Activated naive CD8-positive, alpha-beta T cell treated with anti-CD3 and anti-CD28 coated beads, Interleukin-2, amount 50 U/mL, for 24 hours (primary cell): ENCODE measurements around the gene ALG13.
"Not testable (repeated sequence)": the region's sequence is repeated elsewhere in the genome, so short reads cannot be mapped to it uniquely, and the experiment has no call there.

Experiments
- ATAC-seq: fragments of 150-1000 bp; cut with Tn5 transposase; one replicate; pipeline ENCODE4 v1.10.0; 2021
- DNase-seq: peaks from one replicate; pipeline ENCODE4 v3.0.0; 2021
- H3K27ac Mint-ChIP-seq: one replicate; pipeline ENCODE4 v1.8.0; 2021; ENCODE audit warnings: mild to moderate bottlenecking, mixed read lengths
- H3K27me3 Mint-ChIP-seq: one replicate; pipeline ENCODE4 v1.8.0; 2021; ENCODE audit warnings: mixed read lengths
- H3K36me3 Mint-ChIP-seq: one replicate; pipeline ENCODE4 v1.8.0; 2021; ENCODE audit warnings: low read depth, mixed read lengths
- H3K4me1 Mint-ChIP-seq: one replicate; pipeline ENCODE4 v1.8.0; 2021; ENCODE audit warnings: mixed read lengths
- H3K4me3 Mint-ChIP-seq: one replicate; pipeline ENCODE4 v1.8.0; 2021; ENCODE audit warnings: mild to moderate bottlenecking, moderate library complexity, mixed read lengths
- H3K9me3 Mint-ChIP-seq: one replicate; pipeline ENCODE4 v1.8.0; 2021; ENCODE audit warnings: mixed read lengths

The ALG13 gene

DNA sequence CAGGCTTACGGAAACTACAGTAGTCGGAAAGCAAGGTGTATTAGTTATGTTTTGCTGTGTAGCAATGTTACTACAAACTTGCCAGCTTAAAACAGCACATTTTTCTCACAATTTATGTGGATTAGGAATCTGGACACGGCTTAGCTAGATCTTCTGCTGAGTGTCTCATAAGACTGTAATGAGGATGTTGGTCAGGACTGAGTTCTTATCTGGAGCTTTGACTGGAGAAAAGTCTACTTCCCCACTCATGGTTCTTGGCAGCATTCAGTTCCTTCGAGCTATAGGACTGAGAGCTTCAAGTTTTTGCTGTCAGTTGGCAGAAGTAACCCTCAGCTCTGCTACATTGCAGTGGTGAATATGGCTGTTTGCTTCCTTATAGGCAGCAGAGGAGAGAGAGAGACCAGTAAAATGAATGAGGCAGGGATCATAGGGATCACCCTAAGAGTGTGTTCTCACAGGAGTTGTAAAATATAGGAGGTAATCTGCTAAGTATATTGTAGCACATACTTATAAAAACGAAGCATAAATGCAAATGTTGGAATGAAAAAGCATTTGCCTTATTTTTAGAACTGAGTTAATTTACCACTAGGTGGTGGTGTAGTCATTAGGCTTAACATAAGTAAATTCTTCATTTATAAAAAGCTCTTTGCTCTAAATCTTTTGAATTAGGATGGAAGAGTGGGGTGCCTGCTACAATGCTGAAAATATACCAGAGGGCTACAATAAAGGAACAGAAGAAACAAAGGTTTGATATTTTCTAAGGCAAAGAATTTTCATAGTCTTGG lies 38.6 kb downstream of the ALG13 start:
- Mint-ChIP-seq H3K27me3 (no peaks in the 10 kb centered on the region), H3K36me3 (peaks cover 15% of the 10 kb centered on the region), H3K4me3 (no peak overlapping the region), H3K9me3 (no peaks in the 10 kb centered on the region), H3K27ac (no peak overlapping the region), H3K4me1 (no peaks in the 10 kb centered on the region)
- no peak for ATAC-seq
- DNase-seq = no peak

DNA sequence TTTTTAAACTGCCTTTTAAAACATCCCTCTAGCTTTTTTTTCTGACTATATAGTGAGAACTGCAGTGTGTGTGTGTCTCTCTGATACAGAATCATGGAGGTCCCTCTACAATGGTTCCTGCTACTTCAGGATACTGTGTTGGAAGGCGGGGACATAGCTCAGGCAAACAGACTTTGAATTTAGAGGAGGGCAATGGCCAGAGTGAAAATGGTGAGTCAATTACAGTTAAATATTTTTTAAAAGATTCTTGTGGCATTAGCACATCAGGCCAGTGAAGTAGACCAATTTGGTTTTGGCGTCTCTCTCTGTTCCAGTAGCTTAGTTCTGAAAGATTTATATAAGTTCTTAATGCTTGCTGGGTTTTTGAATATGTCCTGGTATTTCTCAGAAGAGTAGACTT lies 47.1 kb downstream of the ALG13 start:
- Mint-ChIP-seq H3K27me3 (no peaks in the 10 kb centered on the region), H3K27ac (no peak overlapping the region), H3K36me3 (peaks cover 36% of the 10 kb centered on the region), H3K9me3 (no peaks in the 10 kb centered on the region), H3K4me3 (no peak overlapping the region), H3K4me1 (no peaks in the 10 kb centered on the region)
- ATAC-seq (no peak), DNase-seq (no peak)

DNA sequence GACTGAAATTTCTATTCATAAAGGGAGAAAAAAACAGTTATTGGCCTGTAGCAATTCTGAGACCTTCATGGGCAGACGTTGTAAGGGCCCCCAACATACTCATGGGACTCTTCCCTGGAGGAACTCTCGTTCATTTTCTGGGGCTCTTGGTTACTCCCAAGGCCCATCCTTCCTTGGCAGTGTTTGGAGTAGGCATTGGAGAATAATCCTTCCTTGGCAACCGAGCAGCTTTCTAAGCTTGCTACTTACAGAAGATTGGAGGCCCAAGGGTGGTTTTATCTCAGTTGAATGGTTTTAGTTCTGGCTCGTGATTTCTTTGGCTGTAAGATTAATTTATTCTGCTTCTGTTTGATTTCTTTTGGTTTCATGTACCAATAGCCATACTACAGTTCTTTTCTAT lies 50.4 kb downstream of the ALG13 start:
- H3K4me1 Mint-ChIP-seq = no peaks in the 10 kb centered on the region
- DNase-seq (no peak), ATAC-seq (no peak)
- H3K4me3 Mint-ChIP-seq = no peak overlapping the region
- no peaks in the 10 kb centered on the region for H3K27me3 Mint-ChIP-seq
- H3K27ac Mint-ChIP-seq = no peak overlapping the region
- no peaks in the 10 kb centered on the region for H3K9me3 Mint-ChIP-seq
- H3K36me3 Mint-ChIP-seq = peaks cover 41% of the 10 kb centered on the region

DNA sequence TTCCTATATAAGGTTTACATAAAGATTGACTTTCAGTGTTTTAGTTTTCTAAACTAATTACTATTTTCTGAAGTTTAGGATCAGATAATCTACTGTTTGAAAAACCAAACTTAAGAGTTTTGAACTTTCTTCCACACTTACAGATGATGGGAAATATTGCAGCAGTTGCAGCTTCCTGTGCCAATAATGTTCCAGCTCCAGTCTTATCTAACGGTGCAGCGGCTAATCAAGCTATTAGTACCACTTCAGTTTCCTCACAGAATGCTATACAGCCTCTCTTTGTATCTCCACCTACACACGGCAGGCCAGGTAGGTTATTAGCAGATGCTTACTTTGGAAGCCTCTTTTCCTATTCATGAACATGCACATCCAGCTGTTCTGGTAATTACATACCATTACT lies 55.6 kb downstream of the ALG13 start:
- H3K4me1 Mint-ChIP-seq = no peaks in the 10 kb centered on the region
- H3K27ac Mint-ChIP-seq = no peak overlapping the region
- no peaks in the 10 kb centered on the region for H3K27me3 Mint-ChIP-seq
- H3K4me3 Mint-ChIP-seq = no peak overlapping the region
- no peaks in the 10 kb centered on the region for H3K9me3 Mint-ChIP-seq
- ATAC-seq (no peak), DNase-seq (no peak)
- peaks cover 37% of the 10 kb centered on the region for H3K36me3 Mint-ChIP-seq

DNA sequence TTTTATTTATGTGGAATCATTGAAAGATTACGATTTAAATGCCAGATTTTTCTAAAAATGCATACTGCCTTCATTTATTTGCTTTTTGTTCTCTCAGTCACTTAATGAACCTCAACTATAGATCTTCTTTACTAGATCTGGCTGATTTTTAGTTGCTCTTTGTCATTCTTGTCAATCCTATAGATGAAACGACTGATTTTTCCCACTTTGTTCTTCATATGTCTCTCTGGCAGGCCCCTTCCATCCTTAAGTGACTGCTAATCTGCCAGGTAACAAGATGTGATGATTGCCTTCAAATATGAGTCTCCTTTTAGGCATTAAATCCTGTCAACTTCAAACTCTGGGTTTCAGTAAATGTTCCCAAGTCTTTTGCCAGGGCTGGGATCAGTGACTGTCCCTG lies 61.0 kb downstream of the ALG13 start:
- DNase-seq (no peak), ATAC-seq (no peak)
- Mint-ChIP-seq H3K4me1 (no peaks in the 10 kb centered on the region), H3K9me3 (no peaks in the 10 kb centered on the region), H3K27me3 (no peaks in the 10 kb centered on the region), H3K4me3 (no peak overlapping the region), H3K36me3 (peaks cover 22% of the 10 kb centered on the region), H3K27ac (no peak overlapping the region)

DNA sequence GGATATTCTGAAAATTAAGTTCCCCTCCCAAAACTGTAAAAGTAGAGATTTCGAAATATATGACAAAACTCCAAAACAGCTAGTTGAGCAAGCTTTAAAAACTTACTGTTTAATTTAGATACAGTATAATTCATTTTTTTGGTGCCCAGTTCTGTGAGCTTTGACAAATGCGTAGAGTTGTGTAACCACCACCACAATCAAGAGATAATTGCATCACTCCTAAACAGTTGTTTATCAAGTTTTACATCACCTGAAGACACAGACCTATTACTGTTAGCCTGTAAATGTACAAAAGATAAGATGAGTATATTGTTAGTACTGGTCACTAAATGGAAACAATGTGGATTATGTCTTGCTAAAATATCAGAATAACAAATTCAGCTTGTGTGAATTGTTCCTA lies 62.3 kb downstream of the ALG13 start:
- Mint-ChIP-seq H3K9me3 (no peaks in the 10 kb centered on the region), H3K27ac (no peak overlapping the region), H3K4me3 (no peak overlapping the region), H3K27me3 (no peaks in the 10 kb centered on the region), H3K4me1 (no peaks in the 10 kb centered on the region), H3K36me3 (peaks cover 29% of the 10 kb centered on the region)
- ATAC-seq (no peak), DNase-seq (no peak)

DNA sequence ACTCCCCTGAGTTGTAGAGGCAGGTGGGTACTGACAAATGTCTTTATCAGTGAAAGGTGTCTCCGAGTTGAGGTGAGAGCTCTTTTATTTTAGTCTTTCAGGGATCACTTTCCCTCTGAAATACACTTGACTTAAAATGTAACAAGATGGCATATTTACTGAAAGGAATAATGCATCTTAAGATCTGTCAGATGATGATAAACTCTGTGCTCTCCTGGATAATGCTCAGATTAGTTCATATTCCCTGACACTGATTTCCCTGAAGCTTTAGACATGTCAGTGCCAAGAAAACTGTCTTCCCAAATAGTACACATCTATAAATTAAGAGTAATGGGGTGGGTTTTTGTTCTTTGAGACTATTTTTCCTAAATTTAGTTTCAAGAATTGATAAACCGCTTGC lies 75.5 kb downstream of the ALG13 start:
- no peak for ATAC-seq
- Mint-ChIP-seq H3K4me1 (peaks cover 9% of the 10 kb centered on the region), H3K36me3 (peaks cover 59% of the 10 kb centered on the region), H3K27ac (no peak overlapping the region), H3K4me3 (no peak overlapping the region), H3K9me3 (peaks cover 8% of the 10 kb centered on the region), H3K27me3 (no peaks in the 10 kb centered on the region)
- DNase-seq = no peak

DNA sequence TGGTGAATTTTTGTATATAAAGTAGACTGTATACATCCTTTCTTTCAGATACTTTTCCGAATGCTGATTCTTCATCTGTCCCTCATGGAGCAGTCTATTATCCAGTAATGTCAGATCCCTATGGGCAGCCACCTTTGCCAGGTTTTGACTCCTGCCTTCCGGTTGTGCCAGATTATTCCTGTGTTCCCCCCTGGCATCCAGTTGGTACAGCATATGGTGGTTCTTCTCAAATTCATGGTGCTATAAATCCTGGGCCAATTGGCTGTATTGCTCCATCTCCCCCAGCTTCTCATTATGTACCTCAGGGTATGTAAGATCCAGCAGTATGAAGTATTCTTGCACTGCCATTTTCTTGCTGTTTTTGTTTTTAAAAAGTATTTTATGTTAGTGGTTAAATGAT lies 78.7 kb downstream of the ALG13 start:
- Mint-ChIP-seq H3K36me3 (peaks cover 41% of the 10 kb centered on the region), H3K4me3 (no peak overlapping the region), H3K9me3 (peaks cover 5% of the 10 kb centered on the region), H3K27me3 (no peaks in the 10 kb centered on the region), H3K27ac (no peak overlapping the region), H3K4me1 (peaks cover 14% of the 10 kb centered on the region)
- no peak for ATAC-seq
- DNase-seq = no peak

DNA sequence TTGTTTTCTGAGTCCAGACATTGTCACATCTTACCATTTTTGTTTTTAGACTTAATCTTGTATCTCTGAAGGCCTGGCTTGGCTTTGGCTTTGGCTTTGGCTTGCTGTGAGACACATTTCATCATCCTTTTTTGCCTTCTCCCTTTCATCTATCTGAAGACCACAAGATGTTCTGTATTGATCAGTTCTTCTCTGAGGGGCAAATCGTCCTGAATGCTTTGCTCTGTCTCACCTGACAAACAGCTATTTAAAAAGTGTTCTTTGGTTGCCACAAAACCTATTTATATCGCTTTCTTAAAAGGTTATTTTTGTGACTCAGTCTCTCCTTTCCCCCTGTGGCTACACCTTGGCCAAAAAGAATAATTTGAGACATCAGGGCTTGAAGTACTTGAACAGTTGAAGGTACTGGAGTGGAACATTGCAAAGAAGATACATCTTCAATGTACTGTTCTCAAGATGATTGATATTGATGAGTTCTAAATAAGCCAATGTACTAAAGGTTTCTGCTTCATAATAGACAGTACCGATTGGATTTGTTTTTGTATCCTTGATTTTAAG lies 80.7 kb downstream of the ALG13 start:
- Mint-ChIP-seq H3K27ac (peak overlapping the region; percentile 38), H3K4me1 (peaks cover 14% of the 10 kb centered on the region), H3K4me3 (no peak overlapping the region), H3K36me3 (peaks cover 43% of the 10 kb centered on the region), H3K9me3 (no peaks in the 10 kb centered on the region), H3K27me3 (no peaks in the 10 kb centered on the region)
- DNase-seq = no peak
- peak; percentile 65 for ATAC-seq

DNA sequence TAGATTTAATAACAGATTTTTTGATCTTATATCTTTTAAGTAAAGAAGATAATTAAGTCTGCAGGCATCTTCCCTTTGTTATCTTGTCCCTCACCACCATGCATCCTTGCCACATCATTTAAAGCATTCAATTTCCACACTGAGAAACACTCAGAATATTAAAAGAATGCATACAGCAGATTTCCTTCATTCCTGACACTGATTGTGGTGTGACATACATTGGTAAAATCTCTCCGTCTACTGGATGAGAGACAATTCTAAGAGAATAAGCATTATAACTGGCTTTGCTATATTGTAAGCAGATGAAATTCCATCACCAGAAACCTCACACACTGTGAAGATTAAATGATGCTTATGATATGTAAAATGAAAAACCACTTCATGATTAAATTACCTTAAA lies 97.6 kb downstream of the ALG13 start:
- H3K36me3 Mint-ChIP-seq = peaks cover 1% of the 10 kb centered on the region
- no peaks in the 10 kb centered on the region for H3K4me1 Mint-ChIP-seq
- ATAC-seq = no peak
- DNase-seq = no peak
- H3K27ac Mint-ChIP-seq = no peak overlapping the region
- H3K9me3 Mint-ChIP-seq = peaks cover 4% of the 10 kb centered on the region
- no peak overlapping the region for H3K4me3 Mint-ChIP-seq
- no peaks in the 10 kb centered on the region for H3K27me3 Mint-ChIP-seq

DNA sequence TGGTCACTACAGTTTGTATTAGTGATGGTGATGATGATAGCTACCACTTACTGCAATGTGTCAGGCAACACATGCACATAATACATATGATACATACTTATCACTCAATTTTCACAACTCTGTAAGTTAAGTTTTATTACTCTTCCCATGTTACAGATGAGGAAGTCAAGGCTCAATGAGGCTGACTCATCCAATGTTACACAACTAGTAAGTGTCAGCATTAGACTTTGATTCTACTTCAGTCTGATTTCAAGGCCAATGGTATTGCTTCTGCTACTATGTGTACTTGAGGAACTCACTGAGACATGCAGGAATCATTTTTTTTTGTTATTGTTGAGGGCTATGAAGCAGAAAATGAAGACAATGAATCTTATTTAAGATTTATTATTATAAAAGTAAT lies 98.6 kb downstream of the ALG13 start:
- Mint-ChIP-seq H3K27me3 (no peaks in the 10 kb centered on the region), H3K27ac (no peak overlapping the region), H3K36me3 (peaks cover 3% of the 10 kb centered on the region), H3K9me3 (peaks cover 4% of the 10 kb centered on the region), H3K4me1 (no peaks in the 10 kb centered on the region), H3K4me3 (no peak overlapping the region)
- ATAC-seq (no peak), DNase-seq (no peak)

DNA sequence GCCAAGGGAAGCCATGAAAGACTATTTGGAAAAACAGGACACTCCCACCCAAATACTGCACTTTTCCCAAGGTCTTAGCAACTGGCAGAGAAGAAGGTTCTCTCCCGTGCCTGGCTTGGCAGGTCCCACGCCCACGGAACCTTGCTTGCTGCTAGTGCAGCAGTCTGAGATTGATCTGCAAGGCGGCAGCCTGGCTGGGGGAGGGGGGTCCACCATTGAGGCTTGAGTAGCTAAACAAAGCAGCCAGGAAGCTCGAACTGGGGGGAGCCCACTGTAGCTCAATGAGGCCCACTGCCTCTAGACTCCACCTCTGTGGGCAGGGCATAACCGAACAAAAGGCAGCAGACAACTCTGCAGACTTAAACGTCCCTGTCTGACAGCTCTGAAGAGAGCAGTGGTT lies 103.7 kb downstream of the ALG13 start:
- Mint-ChIP-seq H3K4me3 (no peak overlapping the region), H3K27ac (no peak overlapping the region), H3K9me3 (peaks cover 21% of the 10 kb centered on the region), H3K4me1 (no peaks in the 10 kb centered on the region), H3K27me3 (no peaks in the 10 kb centered on the region), H3K36me3 (peaks cover 3% of the 10 kb centered on the region)
- DNase-seq (no peak), ATAC-seq (no peak)

DNA sequence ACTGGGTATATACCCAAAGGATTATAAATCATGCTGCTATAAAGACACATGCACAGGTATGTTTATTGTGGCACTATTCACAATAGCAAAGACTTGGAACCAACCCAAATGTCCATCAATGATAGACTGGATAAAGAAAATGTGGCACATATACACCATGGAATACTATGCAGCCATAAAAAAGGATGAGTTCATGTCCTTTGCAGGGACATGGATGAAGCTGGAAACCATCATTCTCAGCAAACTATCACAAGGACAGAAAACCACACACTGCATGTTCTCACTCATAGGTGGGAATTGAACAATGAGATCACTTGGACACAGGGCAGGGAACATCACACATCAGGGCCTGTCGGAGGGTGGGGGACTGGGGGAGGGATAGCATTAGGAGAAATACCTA lies 109.1 kb downstream of the ALG13 start:
- not testable (repeated sequence) for H3K4me3 Mint-ChIP-seq, ATAC-seq, H3K27ac Mint-ChIP-seq, H3K27me3 Mint-ChIP-seq, DNase-seq, H3K4me1 Mint-ChIP-seq, H3K36me3 Mint-ChIP-seq
- H3K9me3 Mint-ChIP-seq = peaks cover 19% of the 10 kb centered on the region
